ENCODE results near the gene CARMIL3.

DNA sequence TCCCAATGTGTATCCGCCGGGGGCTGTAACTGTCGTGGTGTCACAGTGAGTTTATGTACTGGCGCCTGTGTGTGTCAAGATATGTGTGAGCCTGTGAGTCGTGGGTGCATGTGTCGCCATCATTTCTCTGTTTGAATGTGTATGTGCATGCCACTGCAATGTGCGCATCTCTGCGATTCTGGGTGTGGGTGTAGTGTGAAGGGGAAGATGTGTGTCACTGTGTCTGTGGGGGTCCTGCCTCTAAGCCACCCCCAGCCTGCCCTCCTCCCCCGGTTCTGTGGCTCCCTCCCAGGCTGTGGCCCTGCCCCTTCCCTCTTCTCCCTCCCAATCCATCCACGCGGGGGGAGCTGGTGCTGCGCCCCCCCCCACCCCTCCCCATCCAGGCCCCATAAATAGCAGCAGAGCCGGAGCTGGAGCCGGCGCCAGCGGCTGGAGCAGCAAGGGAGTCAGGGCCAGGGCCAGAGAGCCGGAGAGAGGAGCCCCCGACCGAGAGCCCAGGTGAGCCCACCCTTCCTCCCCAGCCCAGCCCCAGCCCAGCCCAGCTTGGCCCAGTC is 19.4 kb downstream of the CARMIL3 start, which contains the start of gene CPNE6:
- no peak for TF ChIP-seq EZH2 (IDR thresholded peaks at IDR 0.05)
- TF ChIP-seq, protein P1, sequence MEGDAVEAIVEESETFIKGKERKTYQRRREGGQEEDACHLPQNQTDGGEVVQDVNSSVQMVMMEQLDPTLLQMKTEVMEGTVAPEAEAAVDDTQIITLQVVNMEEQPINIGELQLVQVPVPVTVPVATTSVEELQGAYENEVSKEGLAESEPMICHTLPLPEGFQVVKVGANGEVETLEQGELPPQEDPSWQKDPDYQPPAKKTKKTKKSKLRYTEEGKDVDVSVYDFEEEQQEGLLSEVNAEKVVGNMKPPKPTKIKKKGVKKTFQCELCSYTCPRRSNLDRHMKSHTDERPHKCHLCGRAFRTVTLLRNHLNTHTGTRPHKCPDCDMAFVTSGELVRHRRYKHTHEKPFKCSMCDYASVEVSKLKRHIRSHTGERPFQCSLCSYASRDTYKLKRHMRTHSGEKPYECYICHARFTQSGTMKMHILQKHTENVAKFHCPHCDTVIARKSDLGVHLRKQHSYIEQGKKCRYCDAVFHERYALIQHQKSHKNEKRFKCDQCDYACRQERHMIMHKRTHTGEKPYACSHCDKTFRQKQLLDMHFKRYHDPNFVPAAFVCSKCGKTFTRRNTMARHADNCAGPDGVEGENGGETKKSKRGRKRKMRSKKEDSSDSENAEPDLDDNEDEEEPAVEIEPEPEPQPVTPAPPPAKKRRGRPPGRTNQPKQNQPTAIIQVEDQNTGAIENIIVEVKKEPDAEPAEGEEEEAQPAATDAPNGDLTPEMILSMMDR (IDR thresholded peaks at IDR 0.05) = no peak

Data from neural progenitor cell (in vitro differentiated cells).